ENCODE results near the gene STK11.
"Not testable (repeated sequence)": the region's sequence is repeated elsewhere in the genome, so short reads cannot be mapped to it uniquely, and the experiment has no call there.

STK11 gene

GRCh38 chr19:1238369-1239303 lies 33.1 kb downstream of the STK11 start:
- no peak for DNase-seq (ENCODE audit: low spot score)

GRCh38 chr19:1239420-1239795 lies 33.8 kb downstream of the STK11 start:
- DNase-seq (ENCODE audit: low spot score), result no peak

DNA sequence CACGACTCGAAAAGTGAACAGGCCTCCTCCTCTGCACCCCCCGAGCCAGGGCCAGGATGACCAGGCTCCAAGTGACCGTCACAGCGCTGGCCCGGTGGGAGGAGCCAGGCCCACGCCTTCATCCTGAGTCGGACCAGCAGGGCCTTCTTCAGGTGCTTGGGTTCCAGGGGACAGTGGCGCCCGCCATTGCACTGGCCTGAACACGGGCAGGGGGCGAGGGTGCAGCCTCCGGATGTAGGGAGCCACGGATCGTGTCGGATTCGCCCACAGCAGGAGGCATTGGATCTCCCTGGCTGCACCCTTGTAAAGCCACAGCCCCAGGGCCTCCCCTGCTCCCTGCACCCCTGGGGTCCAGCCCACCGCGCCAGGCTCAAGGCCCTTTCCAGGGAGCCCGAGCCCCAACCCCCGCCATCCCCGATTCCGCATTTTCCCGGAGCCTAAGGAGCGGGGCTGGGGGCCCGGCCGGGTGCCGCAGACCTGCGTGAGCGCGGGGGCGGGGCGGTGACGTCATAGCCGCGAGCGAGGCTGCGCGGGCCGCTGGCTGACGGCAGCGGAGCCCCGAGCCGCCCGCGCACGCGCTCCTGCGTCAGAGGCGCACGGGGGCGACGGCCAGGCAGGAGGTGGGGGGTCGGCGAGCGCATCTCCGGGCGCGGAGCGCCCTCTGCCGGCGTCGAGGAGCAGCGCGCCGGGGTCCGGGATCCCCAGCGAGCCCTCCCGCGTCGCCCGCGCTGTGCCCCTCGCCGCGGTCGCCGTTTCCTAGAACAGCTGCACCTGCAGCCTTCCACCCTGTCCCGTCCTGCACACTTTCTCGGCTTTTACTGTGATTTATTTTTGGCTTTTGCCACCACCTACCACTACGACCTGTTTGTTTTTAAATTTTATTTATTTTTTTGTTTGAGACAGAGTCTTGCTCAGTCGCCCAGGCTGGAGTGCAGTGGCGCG lies 34.5 kb downstream of the STK11 start:
- peak; percentile 99 for DNase-seq (ENCODE audit: low spot score)

DNA sequence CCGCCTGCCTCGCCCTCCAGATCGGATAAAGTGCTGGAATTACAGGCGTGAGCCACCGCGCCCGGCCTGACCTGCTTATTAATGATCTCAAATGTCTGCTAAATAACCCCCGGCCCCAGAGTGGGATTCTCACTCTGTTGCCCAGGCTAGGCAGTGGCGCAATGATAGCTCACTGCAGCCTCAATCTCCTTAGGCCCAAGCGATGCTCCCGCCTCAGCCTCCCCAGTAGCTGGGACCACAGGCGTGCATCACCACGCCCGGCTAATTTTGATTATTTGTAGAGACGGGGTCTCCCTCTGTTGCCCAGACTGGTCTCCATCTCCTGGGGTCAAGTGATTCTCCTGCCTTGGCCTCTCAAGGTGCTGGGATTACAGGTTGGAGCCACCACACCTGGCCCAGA lies 35.3 kb downstream of the STK11 start:
- DNase-seq (ENCODE audit: low spot score), result no peak

DNA sequence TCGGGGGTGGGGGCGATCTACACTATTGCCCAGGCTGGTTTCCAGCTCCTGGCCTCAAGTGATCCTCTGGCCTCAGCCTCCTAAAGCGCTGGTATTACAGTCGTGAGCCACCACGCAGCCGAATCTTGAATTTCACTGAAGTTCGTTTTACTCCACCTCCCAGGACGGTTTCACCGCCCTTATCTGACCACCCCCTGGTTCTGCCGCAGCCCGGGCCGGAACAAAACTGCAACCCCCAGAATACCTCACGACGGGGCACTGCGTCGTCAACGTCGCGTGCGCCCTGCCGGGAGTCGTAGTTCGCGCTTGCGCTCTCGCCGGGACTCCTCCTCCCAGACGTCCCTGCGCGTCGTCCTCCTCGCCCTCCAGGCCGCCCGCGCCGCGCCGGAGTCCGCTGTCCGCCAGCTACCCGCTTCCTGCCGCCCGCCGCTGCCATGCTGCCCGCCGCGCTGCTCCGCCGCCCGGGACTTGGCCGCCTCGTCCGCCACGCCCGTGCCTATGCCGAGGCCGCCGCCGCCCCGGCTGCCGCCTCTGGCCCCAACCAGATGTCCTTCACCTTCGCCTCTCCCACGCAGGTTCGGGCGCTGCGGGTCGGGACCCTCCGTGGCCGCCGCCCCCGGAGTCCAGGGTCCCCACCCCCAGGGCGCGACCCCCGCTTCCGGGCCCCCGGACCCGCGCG lies 36.0 kb downstream of the STK11 start, which contains the start of gene ATP5F1D:
Gene ATP5F1D, plus strand, starts transcription at position 335 of the 679 bp plus-strand sequence. Its CDS starts 100 bp downstream, at position 435.
- DNase-seq (ENCODE audit: low spot score), result peak; percentile 98

GRCh38 chr19:1243768-1244692 lies 38.5 kb downstream of the STK11 start:
- peak; percentile 80 for DNase-seq (ENCODE audit: low spot score)

DNA sequence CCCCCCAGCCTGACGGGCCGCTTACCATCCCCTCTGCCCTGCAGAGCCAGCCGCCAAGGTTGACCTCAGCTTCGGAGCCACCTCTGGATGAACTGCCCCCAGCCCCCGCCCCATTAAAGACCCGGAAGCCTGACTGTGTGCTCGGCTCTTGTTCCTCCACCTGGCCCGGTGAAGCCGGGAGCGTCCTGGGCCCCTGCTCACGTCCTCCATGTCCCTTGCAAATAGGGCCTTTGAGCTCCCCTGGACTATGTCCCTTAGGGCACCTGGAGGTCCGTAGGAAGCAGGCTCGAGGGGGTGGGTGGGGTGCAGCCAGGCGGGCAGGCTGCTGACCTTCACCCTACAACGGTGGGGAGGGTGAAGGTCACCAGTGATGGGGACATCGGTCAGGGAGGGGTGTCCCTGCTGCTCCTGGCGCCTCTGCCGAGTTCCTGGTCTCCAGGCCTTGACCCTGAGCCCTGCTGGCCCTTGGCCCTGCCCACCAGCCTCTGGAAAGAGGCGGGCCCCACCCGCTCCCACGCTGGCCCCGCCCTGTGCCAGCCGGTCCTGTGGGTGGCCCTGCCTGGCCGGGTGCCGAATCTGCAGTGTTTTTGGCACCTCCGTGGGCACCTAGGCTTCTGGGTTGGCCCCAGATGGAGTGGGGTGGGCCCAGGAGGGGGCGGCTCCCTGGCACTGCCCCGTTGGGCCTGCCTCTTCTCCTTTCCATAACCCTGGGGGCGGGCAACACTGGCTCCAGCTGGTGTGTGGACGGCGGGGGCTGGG lies 39.3 kb downstream of the STK11 start:
- no peak for DNase-seq (ENCODE audit: low spot score)

GRCh38 chr19:1245494-1246264 lies 40.1 kb downstream of the STK11 start:
- no peak for DNase-seq (ENCODE audit: low spot score)

DNA sequence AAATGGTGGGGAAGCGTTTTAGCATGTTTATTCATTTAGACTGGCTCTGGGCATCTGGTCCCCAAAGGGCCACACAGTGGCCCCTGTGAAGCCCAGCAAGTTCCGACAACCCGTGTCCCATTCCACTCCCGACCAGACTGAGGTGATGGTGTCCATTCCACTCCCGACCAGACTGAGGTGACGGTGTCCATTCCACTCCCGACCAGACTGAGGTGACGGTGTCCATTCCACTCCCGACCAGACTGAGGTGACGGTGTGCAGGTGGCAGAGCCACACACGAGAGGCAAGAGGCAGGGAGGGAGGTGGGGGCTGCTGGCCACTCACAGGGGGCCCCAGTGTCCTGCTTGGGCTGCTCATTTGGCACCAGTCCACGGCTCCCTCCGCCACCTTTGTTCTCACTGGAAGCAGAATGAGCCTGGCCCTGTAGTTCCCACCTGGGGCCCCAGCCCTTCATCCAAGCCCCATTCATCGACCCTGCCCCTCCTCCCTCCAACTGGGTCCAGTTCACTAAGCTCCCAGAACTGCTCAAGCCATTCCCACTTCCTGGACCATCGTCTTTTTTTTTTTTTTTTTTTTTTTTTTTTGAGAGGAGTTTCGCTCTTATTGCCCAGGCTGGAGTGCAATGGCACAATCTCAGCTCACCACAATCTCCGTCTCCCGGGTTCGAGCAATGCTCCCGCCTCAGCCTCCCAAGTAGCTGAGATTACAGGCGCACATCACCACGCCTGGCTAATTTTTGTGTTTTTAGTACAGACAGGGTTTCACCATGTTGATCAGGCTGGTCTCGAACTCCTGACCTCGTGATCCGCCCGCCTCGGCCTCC lies 40.9 kb downstream of the STK11 start:
- DNase-seq (ENCODE audit: low spot score), result not testable (repeated sequence)

DNA sequence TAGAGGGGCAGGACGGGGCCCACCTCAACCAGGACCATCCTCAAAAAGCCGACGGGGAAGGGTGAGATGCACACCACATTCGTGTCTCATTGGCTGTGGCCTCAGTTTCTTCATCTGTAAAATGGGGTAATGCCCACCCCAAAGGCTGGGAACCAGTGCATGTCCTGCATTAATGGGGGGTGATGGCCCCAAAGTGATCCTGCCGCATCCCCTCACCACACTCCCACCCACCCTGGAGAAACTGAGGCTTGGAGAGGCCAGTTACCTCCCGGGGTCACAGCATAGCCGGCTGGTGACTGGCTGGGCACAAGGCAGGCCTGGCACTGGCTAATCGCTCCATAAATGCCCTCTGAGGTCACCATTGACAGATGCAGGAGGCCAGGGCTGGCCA lies 42.2 kb downstream of the STK11 start:
- no peak for DNase-seq (ENCODE audit: low spot score)

DNA sequence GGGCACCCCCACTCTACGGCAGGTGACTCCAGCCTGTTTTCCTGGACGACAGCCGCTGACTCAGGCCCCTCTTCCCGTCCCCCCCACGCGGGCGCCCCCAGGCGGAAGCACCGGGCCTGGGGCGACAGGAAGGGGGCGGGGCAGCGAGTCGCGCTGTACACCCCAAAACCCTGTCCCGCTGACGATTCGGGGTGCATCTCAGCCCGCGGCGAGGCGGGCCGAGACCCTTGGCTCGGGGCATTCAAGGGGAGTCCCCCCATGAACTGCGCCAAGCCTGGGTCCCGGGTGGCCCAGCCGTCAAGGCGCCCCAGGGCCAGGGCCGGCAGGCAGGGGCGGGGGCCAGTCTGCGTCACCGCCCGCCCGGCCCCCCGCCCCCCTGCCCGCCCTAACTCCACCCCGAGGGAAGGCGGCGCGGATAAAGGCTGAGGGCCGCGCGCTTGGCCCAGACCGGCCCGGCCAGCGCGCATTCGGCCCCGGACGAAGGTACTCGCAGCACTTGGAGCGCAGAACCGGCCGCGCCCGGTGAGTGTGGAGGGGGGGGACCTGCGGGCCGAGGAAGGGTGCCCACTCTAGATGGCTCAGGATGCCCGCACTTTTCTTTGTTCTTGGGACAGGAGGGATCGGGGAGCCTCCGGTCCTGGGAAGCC lies 42.7 kb downstream of the STK11 start, which contains the start of gene MIDN:
Gene MIDN, plus strand, starts transcription at position 445 of the 647 bp plus-strand sequence. CDS start 1,714 bp downstream, outside the sequence.
- peak; percentile 81 for DNase-seq (ENCODE audit: low spot score)

DNA sequence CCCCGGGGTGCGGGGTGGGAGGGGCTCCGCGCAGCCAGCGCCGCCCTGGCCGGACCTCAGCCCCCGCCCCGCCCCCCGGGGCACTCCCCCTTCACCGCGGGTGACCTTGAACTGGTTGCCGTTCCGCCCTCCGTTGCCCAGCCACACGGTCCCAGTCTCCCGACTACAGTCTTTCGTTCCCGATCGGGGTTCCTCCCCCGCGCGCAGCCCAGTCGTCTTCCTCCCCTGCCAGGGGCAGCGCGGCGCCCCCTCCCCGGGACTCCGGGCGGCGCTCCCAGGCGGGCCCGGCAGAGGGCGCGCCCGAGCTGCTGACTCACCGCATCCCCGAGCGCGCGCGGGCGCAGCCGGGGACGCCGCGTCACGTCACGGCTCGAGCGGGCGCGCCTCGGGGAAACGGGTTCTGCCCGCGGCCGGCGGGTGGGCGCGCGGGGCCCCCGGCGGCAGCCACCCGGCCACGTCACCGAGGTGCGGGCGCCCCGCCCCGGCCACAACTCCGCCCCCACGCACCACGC lies 43.3 kb downstream of the STK11 start:
- DNase-seq (ENCODE audit: low spot score), result peak; percentile 67

GRCh38 chr19:1249298-1249989 lies 43.9 kb downstream of the STK11 start:
- peak; percentile 90 for DNase-seq (ENCODE audit: low spot score)

DNA sequence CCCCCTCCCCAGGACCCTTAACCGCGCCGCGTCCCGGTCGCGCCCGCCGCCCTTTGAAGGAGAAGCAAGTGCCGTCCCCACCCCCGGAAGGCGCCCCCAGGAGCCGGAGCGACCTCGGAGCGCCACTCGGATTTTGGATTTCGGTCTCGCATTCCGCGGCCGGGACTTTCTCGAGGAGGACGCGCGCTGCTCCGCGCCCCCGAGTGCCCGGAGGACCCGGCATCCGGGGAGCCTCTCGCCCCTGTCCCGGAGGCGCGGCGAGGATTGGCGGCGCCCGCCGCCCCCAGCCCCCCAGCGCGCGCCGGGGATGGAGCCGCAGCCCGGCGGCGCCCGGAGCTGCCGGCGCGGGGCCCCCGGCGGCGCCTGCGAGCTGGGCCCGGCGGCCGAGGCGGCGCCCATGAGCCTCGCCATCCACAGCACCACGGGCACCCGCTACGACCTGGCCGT lies 44.4 kb downstream of the STK11 start:
- DNase-seq (ENCODE audit: low spot score), result no peak

GRCh38 chr19:1250437-1251260 lies 45.1 kb downstream of the STK11 start:
- DNase-seq (ENCODE audit: low spot score), result no peak

Data from AG08395 (cell line).